Liver (tissue), 9 donors: ENCODE data around the gene EAF1. TPM values are rescaled to one million over a fixed set of nuclear protein-coding genes. Genes with fewer than 3 reads are reported as not detected.

Source experiments
- DNase-seq: peaks from one replicate; pipeline ENCODE4 v3.0.0-alpha.2; 2017; ENCODE audit warnings: low spot score
- H3K27ac ChIP-seq, 2 donors: one replicate each; pipeline ENCODE4 v1.7.0; 2013; ENCODE audit warnings: inconsistent platforms in 2 of 2, low read length in 2 of 2, control low read depth in 1 of 2, low read depth in 1 of 2, mild to moderate bottlenecking in 1 of 2
- H3K27me3 ChIP-seq, 4 donors: one replicate each; pipeline versions ENCODE4 v1.6.1 to v1.7.0; 2013; ENCODE audit warnings: low read length in 3 of 4, inconsistent platforms in 1 of 4, mild to moderate bottlenecking in 1 of 4, moderate library complexity in 1 of 4; ENCODE audit not compliant: control insufficient read depth in 4 of 4, insufficient read depth in 4 of 4
- H3K36me3 ChIP-seq, 4 donors: one replicate each; pipeline versions ENCODE4 v1.6.1 to v1.7.0; 2013; ENCODE audit warnings: low read length in 3 of 4, mild to moderate bottlenecking in 3 of 4, low read depth in 1 of 4, moderate library complexity in 1 of 4; ENCODE audit not compliant: control insufficient read depth in 4 of 4, insufficient read depth in 3 of 4
- H3K4me1 ChIP-seq, 4 donors: one replicate each; pipeline versions ENCODE4 v1.6.1 to v1.7.0; 2013; ENCODE audit warnings: low read length in 3 of 4, mild to moderate bottlenecking in 3 of 4, moderate library complexity in 1 of 4; ENCODE audit not compliant: control insufficient read depth in 4 of 4, insufficient read depth in 4 of 4
- H3K4me3 ChIP-seq, 3 donors: one replicate each; pipeline versions ENCODE4 v1.6.1 to v1.7.0; 2013; ENCODE audit warnings: low read length in 3 of 3, control low read depth in 1 of 3, low read depth in 1 of 3, mild to moderate bottlenecking in 1 of 3
- H3K9ac ChIP-seq, 2 donors: one replicate each; pipeline ENCODE4 v1.7.0; 2013; ENCODE audit warnings: low read length in 2 of 2, mild to moderate bottlenecking in 2 of 2, moderate library complexity in 2 of 2, control low read depth in 1 of 2, low read depth in 1 of 2
- H3K9me3 ChIP-seq, 4 donors: one replicate each; pipeline versions ENCODE4 v1.6.1 to v1.7.0; 2013; ENCODE audit warnings: low read length in 3 of 4; ENCODE audit not compliant: control insufficient read depth in 4 of 4
- CTCF ChIP-seq: fragments of 150-350 bp; IDR thresholded peaks from 2 replicates; pipeline ENCODE4 v1.5.1; 2017; ENCODE audit warnings: improper control_type of control experiment, low read depth, low read length; ENCODE audit not compliant: missing input control
- EGR1 ChIP-seq, 2 donors: IDR thresholded peaks; 2 replicates each; pipeline ENCODE4 v1.6.1; 2016 to 2018; ENCODE audit warnings: antibody characterized with exemption in 2 of 2, low read depth in 2 of 2
- FOXA1 ChIP-seq: IDR thresholded peaks from 2 replicates; pipeline ENCODE4 v1.6.1; 2016; ENCODE audit warnings: antibody characterized with exemption
- FOXA2 ChIP-seq: IDR thresholded peaks from 2 replicates; pipeline ENCODE4 v1.6.1; 2016; ENCODE audit warnings: antibody characterized with exemption
- GABPA ChIP-seq, 2 donors: IDR thresholded peaks in 1 of 2; conservative IDR thresholded peaks in 1 of 2; 2 replicates each; pipeline ENCODE4 v1.6.1; 2016; ENCODE audit warnings: antibody characterized with exemption in 2 of 2, mild to moderate bottlenecking in 1 of 2, moderate library complexity in 1 of 2
- HNF4A ChIP-seq, 2 donors: conservative IDR thresholded peaks; 2 replicates each; pipeline ENCODE4 v1.6.1; 2016; ENCODE audit warnings: antibody characterized with exemption in 2 of 2, mild to moderate bottlenecking in 2 of 2
- HNF4G ChIP-seq: IDR thresholded peaks from 2 replicates; pipeline ENCODE4 v1.6.1; 2016; ENCODE audit warnings: antibody characterized with exemption
- JUND ChIP-seq, 2 donors: IDR thresholded peaks; 2 replicates each; pipeline ENCODE4 v1.6.1; 2016; ENCODE audit warnings: antibody characterized with exemption in 2 of 2
- MAX ChIP-seq: IDR thresholded peaks from 2 replicates; pipeline ENCODE4 v1.6.1; 2016; ENCODE audit warnings: antibody characterized with exemption
- NR2F2 ChIP-seq: IDR thresholded peaks from 2 replicates; pipeline ENCODE4 v1.6.1; 2016; ENCODE audit warnings: antibody characterized with exemption
- RAD21 ChIP-seq, 2 donors: IDR thresholded peaks; 2 replicates each; pipeline ENCODE4 v1.6.1; 2016; ENCODE audit warnings: antibody characterized with exemption in 2 of 2, mild to moderate bottlenecking in 2 of 2
- RXRA ChIP-seq, 2 donors: IDR thresholded peaks; 2 replicates each; pipeline ENCODE4 v1.6.1; 2017 to 2018; ENCODE audit warnings: antibody characterized with exemption in 2 of 2, mild to moderate bottlenecking in 1 of 2
- SP1 ChIP-seq: IDR thresholded peaks from 2 replicates; pipeline ENCODE4 v1.6.1; 2018; ENCODE audit warnings: antibody characterized with exemption, mild to moderate bottlenecking
- TAF1 ChIP-seq: conservative IDR thresholded peaks from 2 replicates; pipeline ENCODE4 v1.6.1; 2016; ENCODE audit warnings: antibody characterized with exemption, mild to moderate bottlenecking
- YY1 ChIP-seq: IDR thresholded peaks from 2 replicates; pipeline ENCODE4 v1.6.1; 2016; ENCODE audit warnings: antibody characterized with exemption, mild to moderate bottlenecking
- ZBTB33 ChIP-seq: IDR thresholded peaks from 2 replicates; pipeline ENCODE4 v1.6.1; 2016; ENCODE audit warnings: antibody characterized with exemption
- WGBS: extraction: QIAGEN DNeasy Blood & Tissue Kit; methylation state at CpG from one replicate; pipeline ENCODE4 v1.1.7; 2013; 5-methylcytosine and 5-hydroxymethylcytosine counted together
- polyA plus RNA-seq, 2 donors: library from polyadenylated mRNA; stranded (reverse) in 1 of 2; unstranded in 1 of 2; fragments of 200-250 nt in 1 of 2; fragments of >200 nt in 1 of 2; fragmentation: Nextera tagmentation in 1 of 2; extraction: Ambion mirVana in 1 of 2; gene quantifications; one replicate each; pipeline versions ENCODE4 v1.2.1 to v1.2.3, GENCODE V29; 2013 to 2015
- total RNA-seq, 2 donors: library from RNA; depleted of rRNA; stranded (reverse); fragments of >200 nt; gene quantifications; one replicate each; pipeline ENCODE4 v1.2.3, GENCODE V29; 2014
- TF ChIP-seq, protein P1 (sequence below): IDR thresholded peaks from 2 replicates; pipeline ENCODE4 v1.6.1; 2016; ENCODE audit warnings: antibody characterized with exemption
- TF ChIP-seq, protein P2 (sequence below): IDR thresholded peaks from 2 replicates; pipeline ENCODE4 v1.6.1; 2016; ENCODE audit warnings: antibody characterized with exemption, mild to moderate bottlenecking
- donor health status: healthy.
- donor health status: healthy.
- donor health status: healthy.
- donor health status: healthy.
- donor health status: healthy.

EAF1 gene
- total and polyA plus RNA-seq, 4 donors = 4.6 to 15.0 (median 11.4) TPM

DNA sequence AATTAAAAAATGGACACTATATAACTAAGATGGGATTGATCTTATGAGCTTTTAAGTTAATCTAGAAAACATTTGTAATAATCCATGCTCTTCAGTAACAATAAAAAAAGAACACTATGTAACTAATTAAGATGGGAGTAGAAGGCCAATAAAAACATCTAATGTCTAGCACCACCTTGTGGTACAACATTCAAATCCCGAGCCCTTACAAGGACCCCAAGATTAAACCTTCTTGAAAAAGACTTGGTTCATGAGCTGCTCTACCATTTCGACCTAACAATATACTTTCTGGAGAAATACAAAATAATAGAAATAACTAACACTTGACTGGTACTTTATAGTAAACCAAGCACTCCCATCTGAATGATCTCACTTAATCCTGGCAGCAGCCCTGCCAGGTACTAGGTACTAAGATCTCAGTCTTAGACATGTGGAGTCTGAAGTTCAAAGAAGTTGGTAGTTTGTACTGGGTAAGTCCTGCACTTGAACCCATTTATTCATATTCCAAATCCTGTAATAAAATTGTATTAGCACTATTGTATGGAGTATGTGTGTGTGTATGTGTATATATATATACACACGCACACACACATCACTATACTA, 21.8 kb upstream of the EAF1 start:
- no peak overlapping the region for H3K27ac ChIP-seq
- H3K4me1 ChIP-seq = peaks cover 0 to 11% (median 4%) of the 10 kb centered on the region in 4 donors
- H3K9ac ChIP-seq = no peak overlapping the region
- no peak overlapping the region for H3K4me3 ChIP-seq
- no peak for DNase-seq
- H3K36me3 ChIP-seq = peaks cover 0 to 7% (median under 1%) of the 10 kb centered on the region in 4 donors
- H3K9me3 ChIP-seq = no peaks in the 10 kb centered on the region
- no peaks in the 10 kb centered on the region for H3K27me3 ChIP-seq
- WGBS = 53% methylated on average over 3 of the region's 3 CpGs
- TF ChIP-seq ZBTB33 (no peak), FOXA1 (no peak), CTCF (peak; percentile 52), RAD21 (IDR thresholded peaks at IDR 0.05) (peak; percentile 73 to 78)

GRCh38 chr3:15409239-15409638, 18.2 kb upstream of the EAF1 start:
- peaks cover 2 to 29% (median 16%) of the 10 kb centered on the region in 4 donors for H3K36me3 ChIP-seq

More at GRCh38 chr3:15409239-15409638, 18.2 kb upstream of the EAF1 start:
- DNase-seq = no peak
- H3K27ac ChIP-seq = peak overlapping the region; percentile 67 to 85
- TF ChIP-seq YY1 (peak; percentile 37), ZBTB33 (peak; percentile 83), FOXA1 (peak; percentile 29), TAF1 (no peak), JUND (IDR thresholded peaks at IDR 0.05) (peak; percentile 48 to 75), MAX (peak; percentile 68), RAD21 (IDR thresholded peaks at IDR 0.05) (peak; percentile 42 to 46), EGR1 (IDR thresholded peaks at IDR 0.05; ENCODE audit: low read depth in 2 of 2) (peak in 1 of 2 donors; percentile 81), HNF4A (conservative IDR thresholded peaks at IDR 0.05) (peak; percentile 80 to 83), RXRA (IDR thresholded peaks at IDR 0.05) (peak; percentile 65 to 91), SP1 (peak; percentile 59), CTCF (no peak), HNF4G (no peak), GABPA (IDR thresholded peaks at IDR 0.05 in 1 of 2, conservative IDR thresholded peaks at IDR 0.05 in 1 of 2) (peak in 1 of 2 donors; percentile 66), NR2F2 (peak; percentile 10), FOXA2 (peak; percentile 54)
- TF ChIP-seq, protein P1, sequence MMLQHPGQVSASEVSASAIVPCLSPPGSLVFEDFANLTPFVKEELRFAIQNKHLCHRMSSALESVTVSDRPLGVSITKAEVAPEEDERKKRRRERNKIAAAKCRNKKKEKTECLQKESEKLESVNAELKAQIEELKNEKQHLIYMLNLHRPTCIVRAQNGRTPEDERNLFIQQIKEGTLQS = peak; percentile 60
- TF ChIP-seq, protein P2, sequence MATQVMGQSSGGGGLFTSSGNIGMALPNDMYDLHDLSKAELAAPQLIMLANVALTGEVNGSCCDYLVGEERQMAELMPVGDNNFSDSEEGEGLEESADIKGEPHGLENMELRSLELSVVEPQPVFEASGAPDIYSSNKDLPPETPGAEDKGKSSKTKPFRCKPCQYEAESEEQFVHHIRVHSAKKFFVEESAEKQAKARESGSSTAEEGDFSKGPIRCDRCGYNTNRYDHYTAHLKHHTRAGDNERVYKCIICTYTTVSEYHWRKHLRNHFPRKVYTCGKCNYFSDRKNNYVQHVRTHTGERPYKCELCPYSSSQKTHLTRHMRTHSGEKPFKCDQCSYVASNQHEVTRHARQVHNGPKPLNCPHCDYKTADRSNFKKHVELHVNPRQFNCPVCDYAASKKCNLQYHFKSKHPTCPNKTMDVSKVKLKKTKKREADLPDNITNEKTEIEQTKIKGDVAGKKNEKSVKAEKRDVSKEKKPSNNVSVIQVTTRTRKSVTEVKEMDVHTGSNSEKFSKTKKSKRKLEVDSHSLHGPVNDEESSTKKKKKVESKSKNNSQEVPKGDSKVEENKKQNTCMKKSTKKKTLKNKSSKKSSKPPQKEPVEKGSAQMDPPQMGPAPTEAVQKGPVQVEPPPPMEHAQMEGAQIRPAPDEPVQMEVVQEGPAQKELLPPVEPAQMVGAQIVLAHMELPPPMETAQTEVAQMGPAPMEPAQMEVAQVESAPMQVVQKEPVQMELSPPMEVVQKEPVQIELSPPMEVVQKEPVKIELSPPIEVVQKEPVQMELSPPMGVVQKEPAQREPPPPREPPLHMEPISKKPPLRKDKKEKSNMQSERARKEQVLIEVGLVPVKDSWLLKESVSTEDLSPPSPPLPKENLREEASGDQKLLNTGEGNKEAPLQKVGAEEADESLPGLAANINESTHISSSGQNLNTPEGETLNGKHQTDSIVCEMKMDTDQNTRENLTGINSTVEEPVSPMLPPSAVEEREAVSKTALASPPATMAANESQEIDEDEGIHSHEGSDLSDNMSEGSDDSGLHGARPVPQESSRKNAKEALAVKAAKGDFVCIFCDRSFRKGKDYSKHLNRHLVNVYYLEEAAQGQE = peak; percentile 72
- peaks cover 0 to 11% (median 4%) of the 10 kb centered on the region in 4 donors for H3K4me1 ChIP-seq
- 53% methylated on average over 3 of the region's 3 CpGs for WGBS
- no peaks in the 10 kb centered on the region for H3K9me3 ChIP-seq
- no peaks in the 10 kb centered on the region for H3K27me3 ChIP-seq
- H3K9ac ChIP-seq = peak overlapping the region in 1 of 2 donors; percentile 54
- no peak overlapping the region for H3K4me3 ChIP-seq
